HG02970 (cell line): ENCODE results near the gene OR11H6.
"Not testable (repeated sequence)": the region's sequence is repeated elsewhere in the genome, so short reads cannot be mapped to it uniquely, and the experiment has no call there.

Experiments used
- ATAC-seq: cut with Tn5 transposase; IDR thresholded peaks from one replicate; pipeline ENCODE4 v1.9.1; 2021; ENCODE audit warnings: mild to moderate bottlenecking, moderate library complexity, moderate number of reproducible peaks; ENCODE audit not compliant: unreplicated experiment, low FRiP score

The OR11H6 gene, protein sequence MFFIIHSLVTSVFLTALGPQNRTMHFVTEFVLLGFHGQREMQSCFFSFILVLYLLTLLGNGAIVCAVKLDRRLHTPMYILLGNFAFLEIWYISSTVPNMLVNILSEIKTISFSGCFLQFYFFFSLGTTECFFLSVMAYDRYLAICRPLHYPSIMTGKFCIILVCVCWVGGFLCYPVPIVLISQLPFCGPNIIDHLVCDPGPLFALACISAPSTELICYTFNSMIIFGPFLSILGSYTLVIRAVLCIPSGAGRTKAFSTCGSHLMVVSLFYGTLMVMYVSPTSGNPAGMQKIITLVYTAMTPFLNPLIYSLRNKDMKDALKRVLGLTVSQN

DNA sequence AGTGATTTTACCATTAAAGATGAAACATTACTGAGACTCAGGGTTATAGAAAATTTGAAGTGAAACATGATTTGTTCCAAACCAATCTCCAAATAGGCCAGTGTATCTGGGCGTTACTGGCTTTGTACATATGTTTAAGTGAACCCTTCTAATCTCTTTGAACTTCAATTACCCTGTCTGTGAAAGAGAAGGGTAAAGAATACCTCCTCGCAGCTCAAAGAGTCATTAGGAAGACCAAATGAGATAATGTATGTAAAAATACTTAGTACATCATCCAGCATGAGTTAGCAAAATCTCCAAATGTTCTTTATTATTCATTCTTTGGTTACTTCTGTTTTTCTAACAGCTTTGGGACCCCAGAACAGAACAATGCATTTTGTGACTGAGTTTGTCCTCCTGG lies at the start of gene OR11H6:
Gene OR11H6 (plus strand): TSS at position 301 of the 400 bp plus-strand sequence. CDS start 0 bp downstream, at position 301.
- ATAC-seq, result no peak

GRCh38 chr14:20174205-20174604 lies 49.3 kb upstream of the OR11H6 start:
- not testable (repeated sequence) for ATAC-seq

DNA sequence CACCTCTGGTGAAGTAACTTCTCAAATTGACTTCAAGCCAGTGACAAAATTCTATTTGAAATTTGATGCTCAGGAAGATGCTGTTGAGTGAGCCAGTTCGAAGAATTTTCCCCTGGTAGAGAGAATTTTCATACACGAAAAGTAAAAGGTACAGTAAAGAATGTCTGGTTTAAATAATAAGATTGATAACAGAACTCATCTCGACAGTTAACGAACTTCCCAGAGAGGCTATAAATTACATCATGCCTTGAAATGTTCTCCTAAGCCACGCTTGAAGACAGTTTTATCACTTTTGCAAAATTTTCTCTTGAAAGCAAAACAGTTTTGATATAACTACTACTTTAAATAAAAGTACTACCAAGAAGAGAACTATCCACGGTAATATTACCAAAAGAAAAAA lies 47.2 kb upstream of the OR11H6 start:
- ATAC-seq, result no peak

- no peak for ATAC-seq
These were observed 46.0 kb upstream of the OR11H6 start for GRCh38 chr14:20177433-20177974.

GRCh38 chr14:20179218-20179617 lies 44.3 kb upstream of the OR11H6 start:
- no peak for ATAC-seq

DNA sequence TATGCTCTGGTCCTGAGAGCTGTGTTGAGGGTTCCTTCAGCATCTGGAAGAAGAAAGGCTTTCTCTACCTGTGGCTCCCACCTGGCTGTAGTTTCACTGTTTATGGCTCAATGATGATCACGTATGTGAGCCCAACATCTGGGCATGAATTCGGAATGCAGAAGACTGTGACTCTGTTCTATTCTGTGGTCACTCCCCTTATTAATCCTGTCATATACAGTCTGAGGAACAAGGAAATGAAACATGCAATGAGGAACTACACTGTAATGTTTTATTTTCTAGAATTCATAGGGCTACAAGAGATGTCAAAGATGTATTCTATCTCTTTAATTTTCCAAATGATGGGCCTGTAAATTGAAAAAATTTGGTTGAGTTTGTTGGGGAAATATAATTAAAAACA lies 43.6 kb upstream of the OR11H6 start:
- ATAC-seq, result no peak

DNA sequence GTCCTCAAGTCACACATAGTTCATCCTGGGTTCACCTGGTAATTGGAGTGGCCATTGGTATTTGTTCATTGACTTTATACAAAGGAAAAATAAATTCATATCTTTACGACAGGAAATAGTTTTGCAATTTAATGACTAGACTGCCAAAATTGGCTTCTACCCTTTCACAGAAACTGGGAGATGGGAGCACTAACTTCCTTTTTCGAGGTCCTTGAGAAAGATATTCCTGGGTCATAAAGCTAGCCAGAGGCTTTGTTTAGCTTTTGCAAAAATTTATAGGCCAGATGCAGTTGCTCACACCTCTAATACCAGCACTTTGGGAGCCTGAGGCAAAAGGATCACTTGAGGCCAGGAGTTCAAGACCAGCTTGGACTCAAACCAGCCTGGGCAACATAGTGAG lies 43.0 kb upstream of the OR11H6 start:
- ATAC-seq, result no peak

- ATAC-seq, result no peak
These were observed 39.3 kb upstream of the OR11H6 start for GRCh38 chr14:20184181-20184580.

DNA sequence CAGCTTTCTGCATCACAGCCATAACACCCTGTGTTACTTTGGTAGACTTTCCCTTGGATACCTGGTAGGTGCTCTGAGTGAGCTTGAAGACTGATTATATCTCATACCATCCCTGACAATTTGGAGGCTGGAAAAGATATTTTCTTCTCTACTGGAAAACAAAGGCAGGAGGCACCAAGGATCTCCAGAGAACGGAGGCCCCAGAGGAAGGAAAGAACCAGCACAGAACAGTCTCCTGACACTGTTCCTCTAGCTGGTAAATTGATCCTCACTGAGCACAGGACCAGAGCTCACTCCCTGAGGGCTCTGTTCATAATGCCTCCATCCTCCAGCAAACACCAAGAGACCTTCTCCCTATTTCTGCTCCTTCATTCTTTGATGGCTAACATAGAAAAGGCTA lies 32.9 kb upstream of the OR11H6 start, which contains the start of gene OR11G2:
Gene OR11G2 (plus strand): TSS at position 301 of the 400 bp plus-strand sequence. CDS start 6,542 bp downstream, outside the sequence.
- ATAC-seq, result no peak

GRCh38 chr14:20191396-20191795 lies 32.1 kb upstream of the OR11H6 start:
- no peak for ATAC-seq

- ATAC-seq, result no peak
These were observed 29.4 kb upstream of the OR11H6 start for GRCh38 chr14:20194101-20194500.

- not testable (repeated sequence) for ATAC-seq
These were observed 28.3 kb upstream of the OR11H6 start for GRCh38 chr14:20195170-20195569.

GRCh38 chr14:20195911-20196310 lies 27.6 kb upstream of the OR11H6 start:
- no peak for ATAC-seq

DNA sequence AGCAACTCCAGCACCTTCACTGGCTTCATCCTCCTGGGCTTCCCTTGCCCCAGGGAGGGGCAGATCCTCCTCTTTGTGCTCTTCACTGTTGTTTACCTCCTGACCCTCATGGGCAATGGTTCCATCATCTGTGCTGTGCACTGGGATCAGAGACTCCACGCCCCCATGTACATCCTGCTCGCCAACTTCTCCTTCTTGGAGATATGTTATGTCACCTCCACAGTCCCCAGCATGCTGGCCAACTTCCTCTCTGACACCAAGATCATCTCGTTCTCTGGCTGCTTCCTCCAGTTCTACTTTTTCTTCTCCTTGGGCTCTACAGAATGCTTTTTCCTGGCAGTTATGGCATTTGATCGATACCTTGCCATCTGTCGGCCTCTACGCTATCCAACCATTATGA lies 26.1 kb upstream of the OR11H6 start:
- ATAC-seq, result no peak

DNA sequence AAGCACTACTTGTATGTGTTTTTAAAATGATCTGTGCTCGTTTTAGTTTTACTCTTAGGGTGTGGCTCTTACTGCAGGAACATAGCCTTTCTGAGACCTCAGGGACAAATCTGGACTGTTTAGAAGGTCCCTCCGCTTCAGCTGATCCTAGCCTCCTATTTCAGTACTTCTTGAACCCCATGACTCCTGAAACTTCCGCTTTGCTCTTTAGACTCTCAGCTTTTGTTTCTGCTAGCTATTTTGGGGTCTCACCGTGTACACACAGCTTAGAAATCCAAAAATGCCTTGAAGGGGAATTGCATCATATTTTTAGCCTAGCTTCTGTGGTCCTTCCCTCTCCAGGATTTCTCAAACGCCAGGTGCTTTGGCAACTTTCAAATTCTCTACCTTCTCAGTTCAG lies 24.5 kb upstream of the OR11H6 start:
- no peak for ATAC-seq

GRCh38 chr14:20204721-20205120 lies 18.8 kb upstream of the OR11H6 start:
- ATAC-seq, result no peak

DNA sequence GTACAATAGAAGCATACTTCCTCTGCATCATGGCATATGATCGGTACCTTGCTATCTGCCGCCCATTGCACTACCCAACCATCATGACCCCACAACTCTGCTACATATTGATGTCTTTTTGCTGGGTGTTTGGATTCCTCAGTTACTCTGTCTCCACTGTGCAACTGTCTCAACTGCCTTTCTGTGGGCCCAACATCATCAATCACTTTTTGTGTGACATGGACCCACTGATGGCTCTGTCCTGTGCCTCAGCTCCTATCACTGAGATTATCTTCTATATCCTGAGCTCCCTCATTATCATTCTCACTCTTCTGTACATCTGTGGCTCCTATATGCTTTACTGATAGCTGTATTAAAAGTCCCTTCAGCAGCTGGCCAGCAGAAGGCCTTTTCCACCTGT lies 13.9 kb upstream of the OR11H6 start:
- ATAC-seq, result no peak

- ATAC-seq, result not testable (repeated sequence)
These were observed 11.1 kb upstream of the OR11H6 start for GRCh38 chr14:20212406-20212805.

DNA sequence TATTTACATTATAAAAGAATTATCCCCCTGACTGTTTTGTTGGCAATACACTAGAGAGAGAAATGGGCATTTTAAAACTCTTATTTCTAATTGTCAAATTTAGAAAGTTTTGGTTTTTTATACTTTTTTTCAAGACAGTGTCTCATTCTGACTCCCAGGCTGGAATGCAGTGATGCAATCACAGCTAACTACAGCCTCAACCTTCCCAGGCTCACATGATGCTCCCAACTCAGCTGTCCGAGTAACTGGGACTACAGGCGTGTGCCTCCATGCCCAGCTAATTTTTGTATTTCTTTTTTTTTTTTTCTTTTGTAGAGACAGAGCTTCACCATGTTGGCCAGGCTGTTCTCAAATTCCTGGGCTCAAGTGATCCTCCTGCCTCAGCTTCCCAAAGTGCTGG lies 8.3 kb upstream of the OR11H6 start:
- no peak for ATAC-seq

DNA sequence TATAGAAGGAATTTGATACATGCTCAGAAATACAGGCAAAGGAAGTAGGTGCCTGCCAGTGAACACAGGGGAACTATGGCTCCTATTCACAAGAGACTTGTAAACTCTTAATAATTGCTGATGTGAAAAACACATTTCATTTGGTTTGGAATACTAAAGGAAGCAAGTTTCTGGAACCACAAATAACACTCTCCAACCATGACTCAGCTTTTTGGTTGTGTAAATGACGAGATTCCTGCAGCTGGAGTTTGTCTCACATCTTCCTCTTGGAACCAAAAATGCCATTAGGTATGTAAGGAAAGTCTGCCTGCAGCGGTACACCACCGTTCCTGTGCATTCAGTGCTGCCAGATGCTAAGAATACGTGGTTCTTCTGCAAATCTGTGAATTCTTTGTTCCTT lies 4.5 kb upstream of the OR11H6 start:
- ATAC-seq, result no peak

DNA sequence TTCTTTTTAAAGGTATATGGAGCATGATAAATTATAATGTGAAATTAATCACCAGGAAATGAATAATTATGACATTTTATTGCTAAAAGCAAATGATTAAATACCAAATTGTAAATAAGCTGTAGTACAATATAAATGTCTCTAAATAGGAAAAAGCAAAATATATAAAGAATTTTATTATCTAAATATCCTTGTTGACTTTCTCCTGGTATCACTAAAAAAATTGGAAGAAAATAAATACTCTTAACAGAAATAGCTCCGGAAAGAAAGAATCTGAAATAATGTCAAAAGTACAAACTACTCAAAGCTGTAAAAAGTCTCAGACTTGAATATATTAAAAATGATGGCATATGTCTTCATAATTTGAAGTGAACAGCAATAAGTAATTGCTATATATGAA lies 5.2 kb downstream of the OR11H6 start, which contains the start of gene OR11H7:
Gene OR11H7 (plus strand): TSS at position 301 of the 400 bp plus-strand sequence.
- ATAC-seq, result no peak

DNA sequence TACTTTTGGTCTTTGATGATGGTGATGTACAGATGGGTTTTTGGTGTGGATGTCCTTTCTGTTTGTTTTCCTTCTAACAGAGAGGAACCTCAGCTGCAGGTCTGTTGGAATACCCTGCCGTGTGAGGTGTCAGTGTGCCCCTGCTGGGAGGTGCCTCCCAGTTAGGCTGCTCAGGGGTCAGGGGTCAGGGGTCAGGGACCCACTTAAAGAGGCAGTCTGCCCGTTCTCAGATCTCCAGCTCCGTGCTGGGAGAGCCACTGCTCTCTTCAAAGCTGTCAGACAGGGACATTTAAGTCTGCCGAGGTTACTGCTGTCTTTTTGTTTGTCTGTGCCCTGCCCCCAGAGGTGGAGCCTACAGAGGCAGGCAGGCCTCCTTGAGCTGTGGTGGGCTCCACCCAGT lies 11.9 kb downstream of the OR11H6 start:
- ATAC-seq, result not testable (repeated sequence)
